PFSK-1 (cell line): ENCODE measurements around the gene NRP1.

Source experiments
- FOXP2 ChIP-seq: optimal IDR thresholded peaks from 2 replicates; pipeline ENCODE3; 2011; ENCODE audit warnings: borderline replicate concordance, control low read depth, inconsistent platforms; ENCODE audit not compliant: insufficient read depth; ENCODE audit errors: extremely low read length, extremely low read depth
- POLR2AphosphoS5 ChIP-seq: IDR thresholded peaks from 2 replicates; pipeline ENCODE4 v1.6.1; 2012; ENCODE audit warnings: low read depth, mild to moderate bottlenecking, control low read depth, low read length, moderate library complexity
- SIN3A ChIP-seq: IDR thresholded peaks from 2 replicates; pipeline ENCODE4 v1.6.1; 2012; ENCODE audit warnings: mild to moderate bottlenecking, low read length, moderate library complexity, borderline replicate concordance; ENCODE audit not compliant: insufficient read depth
- TAF1 ChIP-seq: IDR thresholded peaks from 2 replicates; pipeline ENCODE4 v1.6.1; 2012; ENCODE audit warnings: low read length, control low read depth, borderline replicate concordance; ENCODE audit not compliant: insufficient read depth
- TF ChIP-seq, protein P1 (sequence below), 2 experiments: IDR thresholded peaks; 2 replicates each; pipeline versions ENCODE4 v1.6.1 to v1.8.0; 2011 to 2012; ENCODE audit warnings: low read depth in 2 of 2, low read length in 2 of 2, control low read depth in 1 of 2, inconsistent platforms in 1 of 2, mild to moderate bottlenecking in 1 of 2, moderate library complexity in 1 of 2; ENCODE audit not compliant: insufficient read depth in 1 of 2

The NRP1 gene

DNA sequence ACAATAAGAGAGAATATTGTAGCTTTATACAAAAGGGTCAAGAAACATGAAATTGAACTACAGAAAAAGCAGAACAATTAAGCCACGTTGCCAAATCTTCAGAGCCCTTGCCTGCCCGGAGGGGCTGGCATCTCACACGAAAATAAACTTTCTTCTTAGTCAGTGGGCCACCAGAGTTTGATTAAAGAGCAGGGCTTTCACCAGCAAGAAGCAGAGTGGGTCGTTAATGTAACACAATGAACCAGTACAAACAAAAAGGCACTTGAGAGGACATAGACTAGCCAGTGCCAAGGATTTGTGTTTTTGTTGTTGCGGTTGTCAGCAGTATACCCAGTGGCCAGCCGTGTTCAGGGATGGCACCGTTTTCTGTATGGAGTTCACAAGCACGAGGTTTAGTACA is 155.4 kb downstream of the NRP1 start:
- TF ChIP-seq, protein P1, sequence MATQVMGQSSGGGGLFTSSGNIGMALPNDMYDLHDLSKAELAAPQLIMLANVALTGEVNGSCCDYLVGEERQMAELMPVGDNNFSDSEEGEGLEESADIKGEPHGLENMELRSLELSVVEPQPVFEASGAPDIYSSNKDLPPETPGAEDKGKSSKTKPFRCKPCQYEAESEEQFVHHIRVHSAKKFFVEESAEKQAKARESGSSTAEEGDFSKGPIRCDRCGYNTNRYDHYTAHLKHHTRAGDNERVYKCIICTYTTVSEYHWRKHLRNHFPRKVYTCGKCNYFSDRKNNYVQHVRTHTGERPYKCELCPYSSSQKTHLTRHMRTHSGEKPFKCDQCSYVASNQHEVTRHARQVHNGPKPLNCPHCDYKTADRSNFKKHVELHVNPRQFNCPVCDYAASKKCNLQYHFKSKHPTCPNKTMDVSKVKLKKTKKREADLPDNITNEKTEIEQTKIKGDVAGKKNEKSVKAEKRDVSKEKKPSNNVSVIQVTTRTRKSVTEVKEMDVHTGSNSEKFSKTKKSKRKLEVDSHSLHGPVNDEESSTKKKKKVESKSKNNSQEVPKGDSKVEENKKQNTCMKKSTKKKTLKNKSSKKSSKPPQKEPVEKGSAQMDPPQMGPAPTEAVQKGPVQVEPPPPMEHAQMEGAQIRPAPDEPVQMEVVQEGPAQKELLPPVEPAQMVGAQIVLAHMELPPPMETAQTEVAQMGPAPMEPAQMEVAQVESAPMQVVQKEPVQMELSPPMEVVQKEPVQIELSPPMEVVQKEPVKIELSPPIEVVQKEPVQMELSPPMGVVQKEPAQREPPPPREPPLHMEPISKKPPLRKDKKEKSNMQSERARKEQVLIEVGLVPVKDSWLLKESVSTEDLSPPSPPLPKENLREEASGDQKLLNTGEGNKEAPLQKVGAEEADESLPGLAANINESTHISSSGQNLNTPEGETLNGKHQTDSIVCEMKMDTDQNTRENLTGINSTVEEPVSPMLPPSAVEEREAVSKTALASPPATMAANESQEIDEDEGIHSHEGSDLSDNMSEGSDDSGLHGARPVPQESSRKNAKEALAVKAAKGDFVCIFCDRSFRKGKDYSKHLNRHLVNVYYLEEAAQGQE (IDR thresholded peaks at IDR 0.05; ENCODE audit: insufficient read depth in 1 of 2, low read depth in 2 of 2, low read length in 2 of 2): no peak
- TF ChIP-seq POLR2AphosphoS5 (no peak), SIN3A (no peak), TAF1 (no peak), FOXP2 (no peak)

DNA sequence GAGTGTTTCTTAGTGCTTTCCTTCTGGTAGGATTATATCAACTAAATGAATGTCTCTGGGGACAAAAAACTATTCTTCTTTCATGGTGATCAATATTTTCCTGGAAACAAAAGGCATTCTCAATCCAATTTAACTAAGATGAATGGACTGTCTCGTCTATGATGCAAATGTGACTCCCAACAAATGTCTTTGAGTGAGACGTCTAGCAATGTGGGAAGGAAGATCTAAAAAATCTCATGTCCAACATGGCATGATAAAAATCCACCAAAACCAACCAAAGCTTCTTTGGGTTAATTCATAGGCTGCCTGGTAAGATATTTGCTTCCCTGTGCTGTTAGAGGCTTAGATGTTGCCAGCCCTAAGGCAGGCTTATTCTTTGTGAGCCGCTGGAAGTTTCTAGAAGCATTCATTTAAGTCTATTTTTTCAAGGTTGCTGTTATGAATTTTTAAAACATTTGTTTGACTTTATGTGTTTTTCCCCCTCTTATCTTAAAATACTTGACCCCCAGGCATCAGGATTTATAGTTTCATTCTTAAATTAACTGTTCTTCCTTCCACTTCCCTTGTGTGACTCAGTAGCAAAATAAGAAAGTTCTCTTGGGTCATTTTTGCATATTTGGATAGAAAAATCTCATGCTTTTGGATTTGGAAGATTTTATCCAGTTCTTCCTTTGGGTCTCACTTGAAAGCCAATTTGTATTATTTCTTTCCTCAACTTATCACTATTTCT is 156.3 kb downstream of the NRP1 start:
- TF ChIP-seq, protein P1 (IDR thresholded peaks at IDR 0.05; ENCODE audit: insufficient read depth in 1 of 2, low read depth in 2 of 2, low read length in 2 of 2): no peak
- TF ChIP-seq TAF1: no peak
- TF ChIP-seq POLR2AphosphoS5: no peak
- TF ChIP-seq SIN3A: no peak
- TF ChIP-seq FOXP2: no peak

DNA sequence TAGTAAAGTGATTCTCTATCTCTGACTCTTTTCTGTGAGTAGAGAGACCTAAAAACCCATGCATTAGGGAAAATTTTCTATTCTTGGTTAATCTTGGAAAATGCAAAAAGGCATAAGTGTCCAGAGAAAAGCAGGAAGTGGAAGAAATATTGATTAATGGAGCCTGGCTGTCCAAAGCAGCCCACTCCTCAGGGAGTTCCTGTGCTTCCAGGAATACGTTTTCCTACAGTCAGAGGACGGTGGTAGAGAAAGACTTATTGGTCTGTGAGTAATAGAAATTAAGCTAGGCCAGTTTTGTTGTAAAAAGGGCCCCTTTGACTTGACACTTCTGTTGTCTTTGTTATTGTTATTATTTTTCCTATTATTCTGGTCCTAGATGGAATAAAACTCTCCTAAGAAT is 157.8 kb downstream of the NRP1 start:
- TF ChIP-seq POLR2AphosphoS5: no peak
- no peak for TF ChIP-seq FOXP2
- TF ChIP-seq TAF1: no peak
- no peak for TF ChIP-seq SIN3A
- TF ChIP-seq, protein P1 (IDR thresholded peaks at IDR 0.05; ENCODE audit: insufficient read depth in 1 of 2, low read depth in 2 of 2, low read length in 2 of 2): no peak

DNA sequence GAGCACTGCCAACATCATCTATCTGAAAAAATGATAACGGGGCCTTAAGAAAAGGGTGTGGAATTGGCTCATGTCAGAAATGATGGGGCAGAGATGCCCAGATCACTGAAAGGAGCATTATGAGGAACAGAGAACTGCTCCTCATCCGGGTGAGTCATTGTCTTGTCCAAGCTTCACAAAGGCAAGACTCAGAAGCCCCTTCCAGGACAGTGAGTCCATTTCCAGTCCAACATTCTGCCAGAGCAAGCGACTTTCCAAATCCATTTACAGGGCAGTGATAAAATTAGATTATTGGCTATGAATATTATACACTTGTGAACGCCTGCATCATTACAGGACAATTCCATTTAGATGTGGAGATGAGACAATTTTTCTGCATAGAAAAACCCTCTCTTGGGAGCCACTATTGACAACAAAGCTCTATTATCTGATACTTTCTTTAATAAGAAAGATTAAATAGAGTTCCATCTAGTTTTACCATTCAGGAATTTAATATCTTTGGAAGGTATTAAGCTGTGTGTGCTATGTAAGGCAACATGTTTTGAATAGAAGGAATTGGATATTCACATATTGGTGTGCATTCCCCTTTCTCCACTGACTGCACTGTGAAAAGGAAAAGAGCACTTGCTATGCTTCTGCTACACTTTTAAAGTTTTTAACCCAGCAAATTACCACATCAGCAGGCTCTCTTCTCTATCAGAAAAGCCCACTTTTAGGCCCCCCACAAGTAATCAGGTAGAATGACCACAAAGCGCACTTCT is 159.6 kb downstream of the NRP1 start:
- no peak for TF ChIP-seq SIN3A
- no peak for TF ChIP-seq POLR2AphosphoS5
- no peak for TF ChIP-seq TAF1

DNA sequence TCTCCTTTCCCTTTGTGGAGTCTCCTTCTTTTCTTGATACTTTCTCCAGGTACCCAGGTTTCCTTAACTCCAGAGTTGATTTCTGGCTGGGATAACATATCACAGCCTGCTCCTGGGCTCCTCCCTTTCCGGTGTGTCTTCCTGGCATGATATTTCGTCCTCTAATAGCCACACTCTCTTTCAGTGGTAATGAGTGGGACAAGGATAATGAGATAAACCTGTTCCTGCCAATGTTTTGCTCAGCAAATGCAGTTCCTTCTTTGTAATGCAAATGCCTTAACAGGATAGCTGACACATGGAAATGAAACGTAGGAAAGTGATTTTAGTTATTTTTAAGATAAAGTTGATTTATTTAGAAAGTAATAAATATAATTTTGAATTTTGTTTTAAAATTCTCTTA is 168.6 kb downstream of the NRP1 start:
- TF ChIP-seq POLR2AphosphoS5: no peak
- no peak for TF ChIP-seq FOXP2
- TF ChIP-seq, protein P1 (IDR thresholded peaks at IDR 0.05; ENCODE audit: insufficient read depth in 1 of 2, low read depth in 2 of 2, low read length in 2 of 2): no peak
